ENCODE results near the gene MASTL. TPM values are rescaled to one million over a fixed set of nuclear protein-coding genes. Genes with fewer than 3 reads are reported as not detected.

The MASTL gene
- polyA plus RNA-seq, 3 donors from 2014 or later: 1.5 to 3.5 TPM; not detected in 1

Other genes starting within 250 kb of the MASTL start
- 1 to 10 TPM in 1 of 3 donors, under 1 TPM in 2; 0.27 to 2.0 (median 0.99) TPM for gene ANKRD26, start 54.9 kb upstream of the MASTL start, polyA plus RNA-seq
- gene YME1L1, start 968 bp upstream of the MASTL start, polyA plus RNA-seq: 100 to 1,000 TPM in 1 of 3 donors, 10 to 100 TPM in 2; 85.9 to 110 (median 98.4) TPM
- gene ACBD5, start 85.4 kb downstream of the MASTL start, polyA plus RNA-seq: 10 to 100 TPM; 18.4 to 31.5 (median 24.8) TPM